Activated CD4-positive, alpha-beta T cell treated with anti-CD3 and anti-CD28 coated beads for 36 hours (primary cell): ENCODE data around the gene HNRNPL. TPM values are rescaled to one million over a fixed set of nuclear protein-coding genes. Genes with fewer than 3 reads are reported as not detected.

ENCODE experiments used
- ATAC-seq: fragments of 200-7000 bp; cut with Tn5 transposase; one replicate; pipeline ENCODE4 v1.10.0; 2021; ENCODE audit warnings: mild to moderate bottlenecking, moderate library complexity
- CTCF ChIA-PET: fragments of 350-600 bp; sonication (Branson Sonifier 250); formaldehyde crosslinking; loops from one replicate; lab custom pipeline; 2021; ENCODE audit warnings: antibody characterized with exemption; lab: Charles Lee
- POLR2A ChIA-PET: fragments of 350-600 bp; sonication (Branson Sonifier 250); formaldehyde crosslinking; loops from one replicate; lab custom pipeline; 2021; ENCODE audit warnings: antibody characterized with exemption, inconsistent platforms; lab: Charles Lee
- DNase-seq: peaks from one replicate; pipeline ENCODE4 v3.0.0-alpha.2; 2020
- H3K27ac Mint-ChIP-seq: one replicate; pipeline ENCODE4 v1.8.0; 2021; ENCODE audit warnings: mixed read lengths
- H3K27me3 Mint-ChIP-seq: one replicate; pipeline ENCODE4 v1.8.0; 2021; ENCODE audit warnings: mixed read lengths
- H3K36me3 Mint-ChIP-seq: one replicate; pipeline ENCODE4 v1.8.0; 2021; ENCODE audit warnings: low read depth, mixed read lengths
- H3K4me1 Mint-ChIP-seq: one replicate; pipeline ENCODE4 v1.8.0; 2021; ENCODE audit warnings: mixed read lengths
- H3K4me3 Mint-ChIP-seq: one replicate; pipeline ENCODE4 v1.8.0; 2021; ENCODE audit warnings: mild to moderate bottlenecking, moderate library complexity, mixed read lengths
- H3K9me3 Mint-ChIP-seq: one replicate; pipeline ENCODE4 v1.8.0; 2021; ENCODE audit warnings: low read depth, mixed read lengths
- intact Hi-C, 2 experiments: fragments of 100-400 bp; cut with DNase I in 1 of 2; cut with micrococcal nuclease in 1 of 2; formaldehyde crosslinking; loops; one replicate each; pipeline versions ENCODE4 v1.14.2 to v1.15.1; 2022 to 2024; cut with DNase I, micrococcal nuclease
- total RNA-seq, 2 experiments: library from RNA; stranded (reverse); gene quantifications; one replicate each; pipeline ENCODE4 v1.2.3, GENCODE V29; 2021

HNRNPL gene
- total RNA-seq, 2 experiments from 2014 or later, result 714 to 722 TPM

- no peak for ATAC-seq
- intact Hi-C loops, result loop anchor here (2.0 to 5.0 kb wide), 2 partner anchors 103 to 108 kb away; no protein-coding TSS in a partner anchor
- ChIA-PET POLR2A (interaction anchor here (0.5 to 1.9 kb wide), 5 partner anchors 8 to 457 kb away, joined by 3 to 11 read pairs (median 5); partner anchors contain the start of gene ECH1), CTCF (interaction anchor here (0.6 to 1.3 kb wide), 4 partner anchors 26 to 933 kb away, joined by 3 to 4 read pairs (median 4); no protein-coding TSS in a partner anchor)
- Mint-ChIP-seq H3K36me3 (peaks cover 95% of the 10 kb centered on the region), H3K27ac (peak overlapping the region; percentile 98), H3K27me3 (no peaks in the 10 kb centered on the region), H3K9me3 (no peaks in the 10 kb centered on the region), H3K4me3 (no peak overlapping the region), H3K4me1 (peaks cover 70% of the 10 kb centered on the region)
- peak; percentile 46 for DNase-seq
These were observed 9.8 kb downstream of the HNRNPL start for GRCh38 chr19:38839816-38840582.

GRCh38 chr19:38838986-38839761 lies 10.6 kb downstream of the HNRNPL start:
- Mint-ChIP-seq H3K27me3 (no peaks in the 10 kb centered on the region), H3K4me3 (peak overlapping the region; percentile 9), H3K27ac (peak overlapping the region; percentile 86), H3K9me3 (no peaks in the 10 kb centered on the region), H3K36me3 (peaks cover 91% of the 10 kb centered on the region), H3K4me1 (peaks cover 62% of the 10 kb centered on the region)
- ChIA-PET CTCF (interaction anchor here (0.7 to 1.3 kb wide), 4 partner anchors 10 to 49 kb away, joined by 3 to 6 read pairs (median 4); no protein-coding TSS in a partner anchor), POLR2A (interaction anchor here (0.5 to 1.9 kb wide), 8 partner anchors 8 to 458 kb away, joined by 3 to 11 read pairs (median 6); partner anchors contain the start of genes HNRNPL and NFKBIB)
- intact Hi-C loops, result loop anchor here in 1 of 2 experiments (1.0 to 2.0 kb wide), 2 partner anchors 102 to 110 kb away; no protein-coding TSS in a partner anchor
- ATAC-seq (no peak), DNase-seq (no peak)

DNA sequence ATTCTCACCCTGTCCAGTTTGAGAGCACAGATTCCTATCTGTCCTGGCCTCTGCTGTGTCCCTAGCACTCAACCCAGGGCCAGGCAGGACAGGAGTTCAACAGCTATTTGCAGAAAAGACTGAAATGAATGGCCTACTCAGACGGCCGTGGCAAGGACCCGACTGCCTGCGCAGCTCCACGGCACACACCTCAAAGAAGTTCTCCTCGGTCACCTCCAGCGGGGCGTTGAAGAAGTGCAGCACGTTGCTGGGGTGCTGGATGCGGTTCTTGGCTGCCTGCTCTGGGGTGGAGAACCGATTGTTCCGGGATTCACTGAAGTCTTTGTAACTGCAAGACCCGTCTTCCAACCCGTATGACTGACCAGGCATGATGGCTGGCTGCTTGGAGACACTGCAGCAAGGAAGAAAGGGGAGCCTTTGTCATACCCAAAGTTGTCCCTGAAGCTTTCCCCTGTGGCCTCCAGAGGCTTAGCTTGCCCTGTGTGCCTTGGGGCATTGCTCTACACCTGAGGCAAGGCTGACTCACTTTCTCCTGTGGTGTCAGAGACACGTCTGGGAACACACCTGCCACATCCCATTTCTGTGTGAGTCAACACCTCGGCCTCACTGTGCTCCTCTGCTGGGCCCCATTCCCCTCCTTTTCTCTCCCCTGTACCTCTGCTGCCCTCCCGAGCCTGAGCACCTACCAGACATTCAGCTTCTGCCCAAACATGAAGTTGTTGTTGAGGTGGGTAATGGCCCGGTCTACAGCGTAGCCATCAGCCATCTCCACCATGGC lies 11.4 kb downstream of the HNRNPL start:
- CTCF ChIA-PET, result interaction anchor here (0.6 to 1.3 kb wide), 6 partner anchors 11 to 108 kb away, joined by 3 to 6 read pairs (median 4); no protein-coding TSS in a partner anchor
- peak; percentile 89 for DNase-seq

DNA sequence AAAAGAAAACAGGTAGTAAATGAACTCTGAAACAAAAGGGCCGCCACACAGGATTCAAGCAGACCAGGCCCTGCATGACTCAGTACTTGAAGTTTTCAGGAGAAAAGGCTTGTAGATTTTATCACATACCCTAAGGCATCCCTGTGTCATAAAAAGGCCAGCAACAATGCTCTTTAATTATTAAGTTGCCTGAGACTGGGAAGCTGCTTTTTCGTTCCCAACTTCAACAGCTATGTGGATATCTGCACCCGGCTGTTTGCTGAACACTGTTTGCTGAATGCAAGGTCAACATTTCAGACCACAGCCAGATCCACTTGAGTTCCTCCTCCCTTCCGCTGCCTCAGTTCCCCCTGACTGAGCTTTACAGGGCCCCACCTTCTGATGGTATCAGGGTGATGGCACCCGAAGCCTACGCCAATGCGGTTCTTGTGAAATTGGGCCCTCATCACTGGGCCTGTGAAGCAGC lies 12.1 kb downstream of the HNRNPL start:
- Mint-ChIP-seq H3K36me3 (peaks cover 76% of the 10 kb centered on the region), H3K27ac (peak overlapping the region; percentile 69), H3K4me1 (peaks cover 48% of the 10 kb centered on the region), H3K4me3 (no peak overlapping the region), H3K9me3 (no peaks in the 10 kb centered on the region), H3K27me3 (no peaks in the 10 kb centered on the region)
- DNase-seq (no peak), ATAC-seq (no peak)
- ChIA-PET CTCF (interaction anchor here (0.6 kb wide), 2 partner anchors 16 to 24 kb away, joined by 3 read pairs; no protein-coding TSS in a partner anchor), POLR2A (interaction anchor here (1.2 to 1.6 kb wide), 5 partner anchors 10 to 103 kb away, joined by 3 to 7 read pairs (median 5); partner anchors contain the start of gene NFKBIB)
- intact Hi-C loops, result loop anchor here in 1 of 2 experiments (1.0 to 2.0 kb wide), 2 partner anchors 101 to 108 kb away; no protein-coding TSS in a partner anchor

More for the DNA sequence above, 11.4 kb downstream of the HNRNPL start:
- Mint-ChIP-seq H3K9me3 (no peaks in the 10 kb centered on the region), H3K4me1 (peaks cover 55% of the 10 kb centered on the region), H3K27me3 (no peaks in the 10 kb centered on the region), H3K36me3 (peaks cover 83% of the 10 kb centered on the region), H3K27ac (peak overlapping the region; percentile 86), H3K4me3 (peak overlapping the region; percentile 9)
- POLR2A ChIA-PET, result interaction anchor here (0.5 to 1.6 kb wide), 9 partner anchors 9 to 103 kb away, joined by 3 to 7 read pairs (median 4); partner anchors contain the start of genes HNRNPL and NFKBIB
- intact Hi-C loops, result loop anchor here in 1 of 2 experiments (1.0 to 2.0 kb wide), 2 partner anchors 102 to 109 kb away; no protein-coding TSS in a partner anchor
- peak; percentile 83 for ATAC-seq

GRCh38 chr19:38836983-38837626 lies 12.7 kb downstream of the HNRNPL start:
- CTCF ChIA-PET, result no interaction called here
- H3K4me1 Mint-ChIP-seq, result peaks cover 45% of the 10 kb centered on the region
- H3K4me3 Mint-ChIP-seq, result no peak overlapping the region
- intact Hi-C loops, result no loop called here
- no peaks in the 10 kb centered on the region for H3K27me3 Mint-ChIP-seq
- H3K36me3 Mint-ChIP-seq, result peaks cover 72% of the 10 kb centered on the region
- H3K9me3 Mint-ChIP-seq, result no peaks in the 10 kb centered on the region
- POLR2A ChIA-PET, result interaction anchor here (1.2 to 1.6 kb wide), 3 partner anchors 12 to 63 kb away, joined by 3 to 5 read pairs (median 4); partner anchors contain the start of gene NFKBIB
- H3K27ac Mint-ChIP-seq, result peak overlapping the region; percentile 69
- ATAC-seq (no peak), DNase-seq (no peak)

- ATAC-seq (no peak), DNase-seq (no peak)
- Mint-ChIP-seq H3K27me3 (no peaks in the 10 kb centered on the region), H3K9me3 (no peaks in the 10 kb centered on the region), H3K27ac (peak overlapping the region; percentile 42), H3K4me3 (no peak overlapping the region), H3K36me3 (peaks cover 67% of the 10 kb centered on the region), H3K4me1 (peaks cover 42% of the 10 kb centered on the region)
- ChIA-PET CTCF (interaction anchor here (1.7 kb wide), 1 partner anchor 51 kb away, joined by 5 read pairs; no protein-coding TSS in a partner anchor), POLR2A (interaction anchor here (0.6 to 0.8 kb wide), 4 partner anchors 8 to 101 kb away, joined by 3 to 5 read pairs (median 4); no protein-coding TSS in a partner anchor)
- intact Hi-C loops, result no loop called here
These were observed 13.4 kb downstream of the HNRNPL start for GRCh38 chr19:38836159-38836982.

- H3K27ac Mint-ChIP-seq, result peak overlapping the region; percentile 65
- H3K4me1 Mint-ChIP-seq, result peaks cover 37% of the 10 kb centered on the region
- no peak for ATAC-seq
- DNase-seq, result no peak
- intact Hi-C loops, result loop anchor here in 1 of 2 experiments (5.0 kb wide), 2 partner anchors 447 to 572 kb away; partner anchors contain the start of genes GGN, SPINT2 and SPRED3
- ChIA-PET POLR2A (interaction anchor here (0.7 to 1.4 kb wide), 2 partner anchors 8 to 9 kb away, joined by 4 to 9 read pairs; no protein-coding TSS in a partner anchor), CTCF (interaction anchor here (0.6 to 1.9 kb wide), 8 partner anchors 10 to 614 kb away, joined by 3 to 6 read pairs (median 4); partner anchors contain the start of genes MRPS12 and SARS2)
- no peaks in the 10 kb centered on the region for H3K9me3 Mint-ChIP-seq
- H3K27me3 Mint-ChIP-seq, result no peaks in the 10 kb centered on the region
- H3K4me3 Mint-ChIP-seq, result no peak overlapping the region
- H3K36me3 Mint-ChIP-seq, result peaks cover 58% of the 10 kb centered on the region
These were observed 15.2 kb downstream of the HNRNPL start for GRCh38 chr19:38834590-38834989.

- Mint-ChIP-seq H3K27ac (peak overlapping the region; percentile 61), H3K4me3 (no peak overlapping the region), H3K36me3 (peaks cover 53% of the 10 kb centered on the region), H3K4me1 (peaks cover 32% of the 10 kb centered on the region), H3K9me3 (no peaks in the 10 kb centered on the region), H3K27me3 (no peaks in the 10 kb centered on the region)
- ATAC-seq, result no peak
- intact Hi-C loops, result loop anchor here in 1 of 2 experiments (5.0 kb wide), 2 partner anchors 447 to 572 kb away; partner anchors contain the start of genes GGN, SPINT2 and SPRED3
- DNase-seq, result no peak
- CTCF ChIA-PET, result interaction anchor here (0.9 to 1.9 kb wide), 4 partner anchors 10 to 96 kb away, joined by 3 to 6 read pairs (median 4); partner anchors contain the start of genes MRPS12 and SARS2
- POLR2A ChIA-PET, result interaction anchor here (0.7 to 1.4 kb wide), 2 partner anchors 8 to 10 kb away, joined by 4 to 9 read pairs; no protein-coding TSS in a partner anchor
These were observed 15.7 kb downstream of the HNRNPL start for GRCh38 chr19:38834104-38834490.

DNA sequence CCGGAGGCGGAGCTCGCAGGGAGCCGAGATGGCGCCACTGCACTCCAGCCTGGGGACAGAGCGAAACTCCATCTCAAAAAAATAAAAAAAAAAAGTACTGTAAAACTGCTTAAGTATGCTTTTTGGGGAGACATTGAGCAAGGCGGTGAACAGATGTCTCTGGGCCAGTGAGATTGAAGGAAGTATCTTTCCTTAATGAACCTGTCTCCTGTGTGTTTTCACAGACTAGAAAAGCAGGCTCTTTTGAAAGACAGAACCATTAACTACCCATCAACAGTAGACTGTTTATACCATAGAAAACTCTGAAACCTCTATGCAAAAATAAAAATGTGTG lies 16.7 kb downstream of the HNRNPL start:
- POLR2A ChIA-PET, result no interaction called here
- intact Hi-C loops, result loop anchor here in 1 of 2 experiments (5.0 kb wide), 2 partner anchors 446 to 571 kb away; partner anchors contain the start of genes GGN, SPINT2 and SPRED3
- ATAC-seq (no peak), DNase-seq (no peak)
- Mint-ChIP-seq H3K27ac (peak overlapping the region; percentile 29), H3K9me3 (no peaks in the 10 kb centered on the region), H3K27me3 (no peaks in the 10 kb centered on the region), H3K36me3 (peaks cover 46% of the 10 kb centered on the region), H3K4me1 (peaks cover 24% of the 10 kb centered on the region), H3K4me3 (peak overlapping the region; percentile 2)
- CTCF ChIA-PET, result interaction anchor here (1.7 kb wide), 1 partner anchor 105 kb away, joined by 5 read pairs; no protein-coding TSS in a partner anchor
